ENCODE measurements around the gene MARCO.

- no peak for TF ChIP-seq PBX3 (IDR thresholded peaks at IDR 0.05)
- TF ChIP-seq RAD21 (IDR thresholded peaks at IDR 0.05; ENCODE audit: low read length), result no peak
- no peak for TF ChIP-seq CTCF (IDR thresholded peaks at IDR 0.05)
- no peak for TF ChIP-seq EP300 (IDR thresholded peaks at IDR 0.05; ENCODE audit: borderline replicate concordance in 1 of 2, low read depth in 1 of 2, low read length in 1 of 2)
- no peak for TF ChIP-seq TAF1 (IDR thresholded peaks at IDR 0.05; ENCODE audit: borderline replicate concordance, low read depth, low read length)
Measured at GRCh38 chr2:118989481-118989880, 47.5 kb downstream of the MARCO start.

All from SK-N-SH (cell line).